Mucosa of rectum (tissue), 2 donors: ENCODE results near the gene GATA2.

ENCODE experiments used
- H3K27ac ChIP-seq, 2 donors: one replicate each; pipeline ENCODE4 v1.7.0; 2013; ENCODE audit warnings: inconsistent platforms in 2 of 2, low read depth in 2 of 2, low read length in 2 of 2
- H3K27me3 ChIP-seq, 2 donors: one replicate each; pipeline ENCODE4 v1.7.0; 2013; ENCODE audit warnings: low read length in 2 of 2; ENCODE audit not compliant: control insufficient read depth in 2 of 2, insufficient read depth in 2 of 2
- H3K36me3 ChIP-seq, 2 donors: one replicate each; pipeline ENCODE4 v1.7.0; 2013; ENCODE audit warnings: low read length in 2 of 2; ENCODE audit not compliant: control insufficient read depth in 2 of 2, insufficient read depth in 2 of 2
- H3K4me1 ChIP-seq, 2 donors: one replicate each; pipeline ENCODE4 v1.7.0; 2013; ENCODE audit warnings: low read length in 2 of 2, mild to moderate bottlenecking in 1 of 2; ENCODE audit not compliant: control insufficient read depth in 2 of 2, insufficient read depth in 2 of 2
- H3K4me3 ChIP-seq, 2 donors: one replicate each; pipeline ENCODE4 v1.7.0; 2013; ENCODE audit warnings: low read length in 2 of 2
- H3K9ac ChIP-seq, 2 donors: one replicate each; pipeline ENCODE4 v1.7.0; 2013; ENCODE audit warnings: low read length in 2 of 2, low read depth in 1 of 2, mild to moderate bottlenecking in 1 of 2
- H3K9me3 ChIP-seq, 2 donors: one replicate each; pipeline ENCODE4 v1.7.0; 2013; ENCODE audit warnings: low read length in 2 of 2; ENCODE audit not compliant: control insufficient read depth in 2 of 2
- donor health status: healthy.
- donor health status: Normal muscosa, but diverticular disease.

Gene GATA2

GRCh38 chr3:128518587-128519490 lies 25.8 kb upstream of the GATA2 start:
- Histone ChIP-seq H3K9me3 (no peaks in the 10 kb centered on the region), H3K4me3 (no peak overlapping the region), H3K27me3 (peaks cover 5 to 16% of the 10 kb centered on the region in 2 donors), H3K4me1 (no peaks in the 10 kb centered on the region), H3K27ac (no peak overlapping the region), H3K36me3 (no peaks in the 10 kb centered on the region), H3K9ac (no peak overlapping the region)

GRCh38 chr3:128517648-128518047 lies 24.6 kb upstream of the GATA2 start:
- peaks cover 2 to 16% of the 10 kb centered on the region in 2 donors for H3K27me3 ChIP-seq
- H3K9ac ChIP-seq, result no peak overlapping the region
- no peak overlapping the region for H3K27ac ChIP-seq
- no peak overlapping the region for H3K4me3 ChIP-seq
- no peaks in the 10 kb centered on the region for H3K9me3 ChIP-seq
- H3K36me3 ChIP-seq, result no peaks in the 10 kb centered on the region
- H3K4me1 ChIP-seq, result no peaks in the 10 kb centered on the region

DNA sequence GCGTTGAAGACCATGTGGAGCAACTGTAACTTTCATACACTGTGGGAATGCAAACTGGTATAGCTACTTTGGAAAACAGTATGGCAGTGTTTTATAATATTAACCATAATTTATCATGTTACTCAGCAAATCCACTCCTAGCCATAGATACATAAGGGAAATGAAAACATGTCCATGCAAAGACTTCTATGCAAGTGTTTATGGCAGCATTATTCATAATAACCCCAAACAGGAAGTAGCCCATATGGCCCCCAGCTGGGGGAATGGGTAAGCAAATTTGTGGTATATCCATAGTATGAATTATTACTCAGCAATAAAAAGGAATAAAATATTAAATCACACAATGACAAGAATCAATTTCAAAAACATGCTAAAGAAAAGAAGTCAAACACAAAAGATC lies 23.0 kb upstream of the GATA2 start:
- H3K27ac ChIP-seq, result no peak overlapping the region
- H3K36me3 ChIP-seq, result no peaks in the 10 kb centered on the region
- no peak overlapping the region for H3K4me3 ChIP-seq
- no peaks in the 10 kb centered on the region for H3K4me1 ChIP-seq
- H3K9ac ChIP-seq, result no peak overlapping the region
- H3K27me3 ChIP-seq, result peaks cover 2 to 11% of the 10 kb centered on the region in 2 donors
- no peaks in the 10 kb centered on the region for H3K9me3 ChIP-seq

GRCh38 chr3:128508852-128509251 lies 15.9 kb upstream of the GATA2 start:
- Histone ChIP-seq H3K9me3 (no peaks in the 10 kb centered on the region), H3K36me3 (no peaks in the 10 kb centered on the region), H3K27ac (no peak overlapping the region), H3K4me3 (no peak overlapping the region), H3K4me1 (no peaks in the 10 kb centered on the region), H3K9ac (no peak overlapping the region), H3K27me3 (peaks cover 0 to 15% of the 10 kb centered on the region in 2 donors)

DNA sequence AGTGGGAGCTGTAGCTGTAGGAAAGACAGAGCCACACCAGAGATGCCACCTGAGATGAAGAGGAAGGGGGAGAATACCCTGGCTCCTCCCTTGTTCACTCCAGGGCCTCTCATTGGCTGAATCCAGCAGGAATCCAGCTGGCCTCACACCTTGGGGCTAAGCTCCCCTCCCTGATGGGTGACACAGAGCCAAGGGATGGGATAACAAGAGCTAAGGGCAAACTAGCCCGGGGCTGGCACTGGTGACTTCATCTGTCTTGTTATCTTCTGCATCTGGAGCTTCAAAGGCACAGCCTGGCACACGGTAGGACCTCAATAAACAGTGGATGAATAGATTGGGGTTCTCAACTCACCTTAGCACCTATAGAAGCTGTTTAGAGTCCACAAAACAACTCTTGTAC lies 13.8 kb upstream of the GATA2 start:
- H3K36me3 ChIP-seq, result no peaks in the 10 kb centered on the region
- H3K27me3 ChIP-seq, result peaks cover 2 to 15% of the 10 kb centered on the region in 2 donors
- H3K4me1 ChIP-seq, result no peaks in the 10 kb centered on the region

DNA sequence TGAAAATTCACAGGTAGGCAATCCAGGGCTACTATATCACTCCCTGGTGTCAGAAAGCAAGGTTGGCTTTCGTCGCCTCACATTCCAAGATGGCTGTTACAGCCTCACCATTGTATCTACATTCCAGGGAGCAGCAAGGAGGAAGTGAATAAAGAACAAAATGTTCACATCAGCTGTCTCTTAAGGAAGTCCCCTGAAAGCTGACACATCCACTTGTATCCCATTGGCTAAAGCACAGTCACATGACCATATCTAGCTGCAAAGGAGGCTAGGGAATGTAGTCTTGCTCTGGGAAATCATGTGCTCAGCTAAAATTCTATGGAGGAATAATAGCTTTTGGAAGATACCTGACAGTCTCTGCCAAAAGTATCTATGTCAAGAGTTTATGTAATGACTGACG lies 12.8 kb upstream of the GATA2 start:
- Histone ChIP-seq H3K9me3 (no peaks in the 10 kb centered on the region), H3K36me3 (no peaks in the 10 kb centered on the region), H3K4me3 (no peak overlapping the region), H3K27me3 (peaks cover 3 to 15% of the 10 kb centered on the region in 2 donors), H3K27ac (no peak overlapping the region), H3K4me1 (no peaks in the 10 kb centered on the region), H3K9ac (no peak overlapping the region)

More for the DNA sequence above, 13.8 kb upstream of the GATA2 start:
- H3K9ac ChIP-seq, result no peak overlapping the region
- no peak overlapping the region for H3K4me3 ChIP-seq
- H3K9me3 ChIP-seq, result no peaks in the 10 kb centered on the region
- no peak overlapping the region for H3K27ac ChIP-seq

DNA sequence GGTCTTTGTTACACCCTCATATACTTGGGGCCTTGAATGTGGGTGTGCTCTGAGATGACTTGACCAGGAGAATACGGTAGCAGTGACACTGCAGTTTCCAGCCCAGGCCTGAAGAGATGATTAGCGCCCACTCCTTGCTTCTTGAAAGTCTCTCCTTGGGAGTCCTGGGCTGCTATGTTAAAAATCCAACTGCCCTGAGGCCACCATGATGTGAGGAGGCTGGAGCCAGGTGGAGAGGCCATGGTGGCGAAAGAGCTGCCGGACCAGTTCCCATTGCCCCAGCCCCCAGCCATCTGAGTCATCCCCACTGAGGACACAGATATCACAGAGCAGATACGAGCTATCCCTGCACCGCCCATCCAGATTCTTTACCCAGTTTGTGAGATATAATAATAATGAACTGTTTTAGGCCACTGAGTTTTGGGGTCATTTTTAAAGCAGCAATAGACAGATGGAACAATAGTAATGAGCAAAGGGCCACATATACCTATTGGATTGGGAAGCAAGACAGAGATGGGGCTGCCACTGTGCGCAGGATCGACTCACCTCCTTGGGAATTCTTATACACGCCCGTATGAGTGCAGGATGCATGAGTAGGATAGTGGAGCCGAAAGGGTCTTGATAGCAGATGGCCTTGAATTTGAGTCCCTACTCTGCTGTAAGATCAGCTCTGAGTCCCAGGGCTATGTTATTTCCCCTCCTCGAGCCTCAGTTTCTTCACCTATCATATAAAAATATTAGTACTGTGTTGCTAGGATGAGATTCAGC lies 12.1 kb upstream of the GATA2 start:
- H3K9me3 ChIP-seq, result no peaks in the 10 kb centered on the region

GRCh38 chr3:128504533-128504915 lies 11.5 kb upstream of the GATA2 start:
- Histone ChIP-seq H3K9me3 (no peaks in the 10 kb centered on the region), H3K4me3 (no peak overlapping the region), H3K36me3 (no peaks in the 10 kb centered on the region), H3K4me1 (no peaks in the 10 kb centered on the region), H3K27ac (no peak overlapping the region), H3K27me3 (peaks cover 8 to 21% of the 10 kb centered on the region in 2 donors), H3K9ac (no peak overlapping the region)

More for the DNA sequence above, 12.1 kb upstream of the GATA2 start:
- no peaks in the 10 kb centered on the region for H3K4me1 ChIP-seq
- H3K4me3 ChIP-seq, result no peak overlapping the region
- peaks cover 3 to 16% of the 10 kb centered on the region in 2 donors for H3K27me3 ChIP-seq
- H3K9ac ChIP-seq, result no peak overlapping the region
- no peaks in the 10 kb centered on the region for H3K36me3 ChIP-seq
- no peak overlapping the region for H3K27ac ChIP-seq

DNA sequence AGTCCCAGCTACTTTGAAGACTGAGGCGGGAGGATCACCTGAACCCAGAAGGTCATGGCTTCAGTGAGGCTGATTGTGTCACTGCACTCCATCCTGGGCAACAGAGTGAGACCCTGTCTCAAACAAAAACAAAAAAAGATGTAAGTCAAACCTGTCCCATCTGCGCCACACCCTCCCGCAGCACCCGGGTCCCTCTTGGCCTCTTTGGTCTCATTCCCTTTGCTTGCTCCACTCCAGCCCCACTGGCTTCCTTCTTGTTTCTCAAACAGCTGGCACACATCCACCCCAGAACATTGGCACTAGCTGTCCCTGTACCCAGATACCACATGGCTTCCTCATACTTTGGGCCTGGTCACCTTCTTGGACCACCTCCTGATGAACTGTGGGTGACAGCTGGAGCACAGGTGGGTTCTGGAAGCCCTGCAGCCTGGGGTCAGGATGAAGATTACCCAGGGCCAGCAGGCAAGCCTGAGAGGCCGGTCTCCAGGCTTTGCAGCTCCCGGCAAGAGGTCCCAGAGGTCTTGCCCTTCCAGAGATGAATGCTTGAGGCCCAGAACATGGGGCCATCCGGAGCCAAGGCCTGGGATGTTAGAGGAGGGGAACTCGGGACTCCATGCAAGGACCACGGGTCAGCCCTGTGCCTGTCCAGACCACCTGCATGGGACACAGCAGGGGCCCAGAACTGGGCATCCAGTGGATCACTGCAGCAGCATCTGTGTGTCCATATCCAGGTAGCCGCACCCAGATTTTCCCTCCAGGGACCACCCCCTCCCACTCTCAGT lies 10.9 kb upstream of the GATA2 start:
- Histone ChIP-seq H3K36me3 (no peaks in the 10 kb centered on the region), H3K27me3 (peaks cover 13 to 27% of the 10 kb centered on the region in 2 donors), H3K27ac (no peak overlapping the region), H3K9ac (no peak overlapping the region), H3K4me3 (no peak overlapping the region), H3K9me3 (no peaks in the 10 kb centered on the region), H3K4me1 (no peaks in the 10 kb centered on the region)
